Naive thymus-derived CD4-positive, alpha-beta T cell (primary cell): Measurements from ENCODE around the gene HMOX1. TPM values are rescaled to one million over a fixed set of nuclear protein-coding genes. Genes with fewer than 3 reads are reported as not detected.

Source experiments
- ATAC-seq: fragments of 150-1000 bp; cut with Tn5 transposase; 2 replicates; pipeline ENCODE4 v1.10.0; 2021; ENCODE audit warnings: mild to moderate bottlenecking, moderate library complexity
- CTCF ChIA-PET: fragments of 350-600 bp; sonication (Branson Sonifier 250); formaldehyde crosslinking; loops from one replicate; lab custom pipeline; 2021; ENCODE audit warnings: antibody characterized with exemption; lab: Charles Lee
- POLR2A ChIA-PET: fragments of 350-600 bp; sonication (Branson Sonifier 250); formaldehyde crosslinking; loops from one replicate; lab custom pipeline; 2021; ENCODE audit warnings: antibody characterized with exemption, inconsistent platforms; lab: Charles Lee
- DNase-seq, 9 donors: peaks; one replicate each; pipeline versions ENCODE4 v3.0.0 to v3.0.0-alpha.2; 2020 to 2022; ENCODE audit warnings: mixed read lengths in 1 of 9
- H3K27ac ChIP-seq: one replicate; pipeline ENCODE4 v1.7.0; 2013; ENCODE audit warnings: mild to moderate bottlenecking, low read depth, low read length, moderate library complexity
- H3K27me3 ChIP-seq, 2 donors: one replicate each; pipeline ENCODE4 v1.7.0; 2013; ENCODE audit warnings: low read length in 2 of 2, mild to moderate bottlenecking in 2 of 2, moderate library complexity in 2 of 2; ENCODE audit not compliant: control insufficient read depth in 2 of 2, insufficient read depth in 2 of 2
- H3K36me3 ChIP-seq, 3 experiments: 1 replicate in 2 of 3; 2 replicates in 1 of 3; pipeline ENCODE4 v1.7.0; 2013; ENCODE audit warnings: low read length in 3 of 3, mild to moderate bottlenecking in 3 of 3, moderate library complexity in 1 of 3; ENCODE audit not compliant: insufficient read depth in 3 of 3, control insufficient read depth in 2 of 3
- H3K4me1 ChIP-seq, 2 donors: one replicate each; pipeline ENCODE4 v1.7.0; 2013; ENCODE audit warnings: low read length in 2 of 2, mild to moderate bottlenecking in 2 of 2, moderate library complexity in 1 of 2; ENCODE audit not compliant: control insufficient read depth in 2 of 2, insufficient read depth in 2 of 2
- H3K4me3 ChIP-seq: 2 replicates; pipeline ENCODE4 v1.7.0; 2013; ENCODE audit warnings: mild to moderate bottlenecking, low read length
- H3K9me3 ChIP-seq, 3 experiments: 1 replicate in 2 of 3; 2 replicates in 1 of 3; pipeline ENCODE4 v1.7.0; 2013; ENCODE audit warnings: low read length in 3 of 3; ENCODE audit not compliant: control insufficient read depth in 2 of 3
- H3K27ac Mint-ChIP-seq, 9 donors: one replicate each; pipeline ENCODE4 v1.8.0; 2020 to 2022; ENCODE audit warnings: mixed read lengths in 9 of 9, mild to moderate bottlenecking in 8 of 9, moderate library complexity in 5 of 9, inconsistent platforms in 2 of 9
- H3K27me3 Mint-ChIP-seq, 5 donors: one replicate each; pipeline ENCODE4 v1.8.0; 2021 to 2022; ENCODE audit warnings: mixed read lengths in 5 of 5, mild to moderate bottlenecking in 1 of 5
- H3K36me3 Mint-ChIP-seq, 5 donors: one replicate each; pipeline ENCODE4 v1.8.0; 2020 to 2022; ENCODE audit warnings: mixed read lengths in 5 of 5, mild to moderate bottlenecking in 3 of 5, inconsistent platforms in 1 of 5
- H3K4me1 Mint-ChIP-seq, 7 donors: one replicate each; pipeline ENCODE4 v1.8.0; 2020 to 2022; ENCODE audit warnings: mixed read lengths in 7 of 7, mild to moderate bottlenecking in 3 of 7, inconsistent platforms in 1 of 7
- H3K4me3 Mint-ChIP-seq, 10 donors: one replicate each; pipeline ENCODE4 v1.8.0; 2020 to 2022; ENCODE audit warnings: mild to moderate bottlenecking in 10 of 10, mixed read lengths in 10 of 10, moderate library complexity in 6 of 10, inconsistent platforms in 2 of 10
- H3K9me3 Mint-ChIP-seq, 11 donors: one replicate each; pipeline ENCODE4 v1.8.0; 2020 to 2022; ENCODE audit warnings: mixed read lengths in 11 of 11, mild to moderate bottlenecking in 4 of 11, inconsistent platforms in 1 of 11, moderate library complexity in 1 of 11
- intact Hi-C, 2 donors: fragments of 100-400 bp; cut with micrococcal nuclease; formaldehyde crosslinking; loops; one replicate each; pipeline ENCODE4 v1.15.1; 2023
- microRNA-seq: library from miRNA; unstranded; fragments of <30 nt; microRNA quantifications from one replicate; pipeline ENCODE4 v1.2.0, GENCODE V29; 2022; ENCODE audit warnings: borderline microRNAs expressed
- polyA plus RNA-seq, 2 donors: library from polyadenylated mRNA; unstranded; fragments of 300-500 nt; fragmentation: Illumina TruSeq; gene quantifications; one replicate each; pipeline ENCODE4 v1.2.3, GENCODE V29; 2021
- total RNA-seq, 6 experiments: library from RNA in 5 of 6; stranded (reverse) in 5 of 6; gene quantifications; 1 replicate in 5 of 6; 2 replicates in 1 of 6; pipeline ENCODE4 v1.2.3 and lab custom pipeline; 2021 to 2026

Gene HMOX1
- total and polyA plus RNA-seq, 7 experiments from 2014 or later = 0.14 to 54.0 (median 4.7) TPM

- no peak overlapping the region for H3K4me3 Mint-ChIP-seq
- peaks cover 0 to 22% (median 17%) of the 10 kb centered on the region in 5 donors for H3K36me3 Mint-ChIP-seq
- Histone ChIP-seq H3K4me1 (no peaks in the 10 kb centered on the region), H3K4me3 (no peak overlapping the region), H3K36me3 (no peaks in the 10 kb centered on the region), H3K9me3 (no peaks in the 10 kb centered on the region), H3K27me3 (no peaks in the 10 kb centered on the region), H3K27ac (no peak overlapping the region)
- ChIA-PET POLR2A (no interaction called here), CTCF (no interaction called here)
- ATAC-seq (no peak), DNase-seq (no peak)
- no peaks in the 10 kb centered on the region for H3K27me3 Mint-ChIP-seq
- intact Hi-C loops = no loop called here
- H3K27ac Mint-ChIP-seq = no peak overlapping the region
- H3K9me3 Mint-ChIP-seq = peaks cover 0 to 10% (median 0%) of the 10 kb centered on the region in 11 donors
- peaks cover 0 to 7% (median 0%) of the 10 kb centered on the region in 7 donors for H3K4me1 Mint-ChIP-seq
Measured at GRCh38 chr22:35439365-35439717, 58.4 kb downstream of the HMOX1 start.

GRCh38 chr22:35440129-35440528 is 59.2 kb downstream of the HMOX1 start:
- no peaks in the 10 kb centered on the region for H3K27me3 ChIP-seq
- no peak overlapping the region for H3K27ac ChIP-seq
- ATAC-seq = no peak
- DNase-seq = no peak
- Mint-ChIP-seq H3K27me3 (no peaks in the 10 kb centered on the region), H3K36me3 (peaks cover 0 to 18% (median 16%) of the 10 kb centered on the region in 5 donors), H3K4me3 (no peak overlapping the region), H3K27ac (no peak overlapping the region), H3K4me1 (peaks cover 0 to 7% (median 0%) of the 10 kb centered on the region in 7 donors), H3K9me3 (peaks cover 0 to 10% (median 0%) of the 10 kb centered on the region in 11 donors)
- CTCF ChIA-PET = no interaction called here
- POLR2A ChIA-PET = no interaction called here
- H3K9me3 ChIP-seq = no peaks in the 10 kb centered on the region
- no peak overlapping the region for H3K4me3 ChIP-seq
- H3K36me3 ChIP-seq = no peaks in the 10 kb centered on the region
- intact Hi-C loops = no loop called here
- H3K4me1 ChIP-seq = no peaks in the 10 kb centered on the region

GRCh38 chr22:35441489-35442100 is 60.7 kb downstream of the HMOX1 start:
- Histone ChIP-seq H3K27ac (no peak overlapping the region), H3K36me3 (no peaks in the 10 kb centered on the region), H3K27me3 (no peaks in the 10 kb centered on the region), H3K4me3 (no peak overlapping the region), H3K4me1 (no peaks in the 10 kb centered on the region), H3K9me3 (no peaks in the 10 kb centered on the region)
- Mint-ChIP-seq H3K27me3 (no peaks in the 10 kb centered on the region), H3K27ac (no peak overlapping the region), H3K36me3 (peaks cover 0 to 22% (median 19%) of the 10 kb centered on the region in 5 donors), H3K4me3 (no peak overlapping the region), H3K4me1 (peaks cover 0 to 7% (median 0%) of the 10 kb centered on the region in 7 donors), H3K9me3 (peaks cover 0 to 10% (median 0%) of the 10 kb centered on the region in 11 donors)
- DNase-seq = no peak
- ChIA-PET POLR2A (no interaction called here), CTCF (no interaction called here)
- ATAC-seq = no peak
- intact Hi-C loops = no loop called here

GRCh38 chr22:35442471-35442870 is 61.6 kb downstream of the HMOX1 start:
- H3K36me3 ChIP-seq = no peaks in the 10 kb centered on the region
- Mint-ChIP-seq H3K9me3 (peaks cover 0 to 10% (median 0%) of the 10 kb centered on the region in 11 donors), H3K27ac (peak overlapping the region in 1 of 9 donors; percentile 54), H3K4me1 (peaks cover 0 to 7% (median 0%) of the 10 kb centered on the region in 7 donors), H3K4me3 (no peak overlapping the region), H3K27me3 (no peaks in the 10 kb centered on the region), H3K36me3 (peaks cover 0 to 20% (median 18%) of the 10 kb centered on the region in 5 donors)
- POLR2A ChIA-PET = no interaction called here
- H3K9me3 ChIP-seq = no peaks in the 10 kb centered on the region
- ATAC-seq = no peak
- H3K4me1 ChIP-seq = no peaks in the 10 kb centered on the region
- DNase-seq = no peak
- no peak overlapping the region for H3K4me3 ChIP-seq
- CTCF ChIA-PET = no interaction called here
- intact Hi-C loops = no loop called here
- no peaks in the 10 kb centered on the region for H3K27me3 ChIP-seq
- no peak overlapping the region for H3K27ac ChIP-seq

- CTCF ChIA-PET = no interaction called here
- H3K27ac Mint-ChIP-seq = peak overlapping the region in 1 of 9 donors; percentile 19
- no peak for ATAC-seq
- Histone ChIP-seq H3K27me3 (no peaks in the 10 kb centered on the region), H3K4me3 (no peak overlapping the region), H3K9me3 (no peaks in the 10 kb centered on the region), H3K27ac (no peak overlapping the region), H3K4me1 (no peaks in the 10 kb centered on the region), H3K36me3 (peaks cover 0 to 4% (median 0%) of the 10 kb centered on the region in 3 experiments)
- peaks cover 0 to 22% (median 15%) of the 10 kb centered on the region in 5 donors for H3K36me3 Mint-ChIP-seq
- POLR2A ChIA-PET = no interaction called here
- H3K9me3 Mint-ChIP-seq = peaks cover 0 to 8% (median 0%) of the 10 kb centered on the region in 11 donors
- H3K4me1 Mint-ChIP-seq = peaks cover 0 to 12% (median 0%) of the 10 kb centered on the region in 7 donors
- no peaks in the 10 kb centered on the region for H3K27me3 Mint-ChIP-seq
- intact Hi-C loops = no loop called here
- H3K4me3 Mint-ChIP-seq = no peak overlapping the region
- DNase-seq = no peak
Measured at GRCh38 chr22:35443338-35443737, 62.4 kb downstream of the HMOX1 start.

Small RNAs within 50 kb of the gene (microRNA-seq; reads per million reads assigned to microRNA genes)
- 2.6 reads per million for gene MIR3909
- gene MIR6069 = not detected

Other genes with a start within 250 kb of the HMOX1 start
- 10 to 100 TPM; 23.3 to 39.1 (median 32.2) TPM for gene HMGXB4, start 123.6 kb upstream of the HMOX1 start, total RNA-seq
- gene HMGXB4, start 123.6 kb upstream of the HMOX1 start, polyA plus RNA-seq = 10 to 100 TPM; 12.2 to 12.8 TPM
- gene TOM1, start 81.2 kb upstream of the HMOX1 start, total RNA-seq = 100 to 1,000 TPM in 2 of 5 experiments, 10 to 100 TPM in 3; 36.5 to 225 (median 62.1) TPM
- 10 to 100 TPM; 32.3 to 45.6 TPM for gene TOM1, start 81.2 kb upstream of the HMOX1 start, polyA plus RNA-seq
- gene MCM5, start 19.0 kb downstream of the HMOX1 start, total RNA-seq = 100 to 1,000 TPM in 1 of 5 experiments, 10 to 100 TPM in 4; 34.7 to 208 (median 50.7) TPM
- 10 to 100 TPM; 19.7 to 26.4 TPM for gene MCM5, start 19.0 kb downstream of the HMOX1 start, polyA plus RNA-seq
- 1 to 10 TPM in 1 of 5 experiments, under 1 TPM in 1, not detected in 3; 0.24 to 1.4 TPM for gene RASD2, start 159.7 kb downstream of the HMOX1 start, total RNA-seq
- gene RASD2, start 159.7 kb downstream of the HMOX1 start, polyA plus RNA-seq = under 1 TPM in 1 of 2 donors, not detected in 1; 0.05 TPM
- under 1 TPM in 1 of 5 experiments, not detected in 4; 0.60 TPM for gene MB, start 236.2 kb downstream of the HMOX1 start, total RNA-seq
- gene MB, start 236.2 kb downstream of the HMOX1 start, polyA plus RNA-seq = not detected